Activated CD4-positive, alpha-beta memory T cell treated with anti-CD3 and anti-CD28 coated beads for 36 hours (primary cell): ENCODE data around the gene ATP11A. TPM values are rescaled to one million over a fixed set of nuclear protein-coding genes. Genes with fewer than 3 reads are reported as not detected.

Experiments used
- CTCF ChIA-PET: fragments of 350-600 bp; sonication (Branson Sonifier 250); formaldehyde crosslinking; loops from one replicate; lab custom pipeline; 2021; ENCODE audit warnings: antibody characterized with exemption, inconsistent platforms; lab: Charles Lee
- POLR2A ChIA-PET: fragments of 350-600 bp; sonication (Branson Sonifier 250); formaldehyde crosslinking; loops from one replicate; lab custom pipeline; 2021; ENCODE audit warnings: antibody characterized with exemption; lab: Charles Lee
- DNase-seq: peaks from one replicate; pipeline ENCODE4 v3.0.0-alpha.2; 2020
- H3K27ac Mint-ChIP-seq: one replicate; pipeline ENCODE4 v1.8.0; 2021; ENCODE audit warnings: mixed read lengths
- H3K27me3 Mint-ChIP-seq: one replicate; pipeline ENCODE4 v1.8.0; 2021; ENCODE audit warnings: mixed read lengths
- H3K36me3 Mint-ChIP-seq: one replicate; pipeline ENCODE4 v1.8.0; 2021; ENCODE audit warnings: mixed read lengths
- H3K4me1 Mint-ChIP-seq: one replicate; pipeline ENCODE4 v1.8.0; 2021; ENCODE audit warnings: low read depth, mixed read lengths
- H3K4me3 Mint-ChIP-seq: one replicate; pipeline ENCODE4 v1.8.0; 2021; ENCODE audit warnings: mild to moderate bottlenecking, mixed read lengths
- H3K9me3 Mint-ChIP-seq: one replicate; pipeline ENCODE4 v1.8.0; 2021; ENCODE audit warnings: mixed read lengths
- intact Hi-C: fragments of 100-400 bp; cut with micrococcal nuclease; formaldehyde crosslinking; loops from one replicate; pipeline ENCODE4 v1.15.1; 2023
- total RNA-seq, 2 experiments: library from RNA; stranded (reverse); gene quantifications; one replicate each; pipeline ENCODE4 v1.2.3, GENCODE V29; 2021

Gene ATP11A
- total RNA-seq, 2 experiments from 2014 or later = 36.6 to 38.7 TPM

DNA sequence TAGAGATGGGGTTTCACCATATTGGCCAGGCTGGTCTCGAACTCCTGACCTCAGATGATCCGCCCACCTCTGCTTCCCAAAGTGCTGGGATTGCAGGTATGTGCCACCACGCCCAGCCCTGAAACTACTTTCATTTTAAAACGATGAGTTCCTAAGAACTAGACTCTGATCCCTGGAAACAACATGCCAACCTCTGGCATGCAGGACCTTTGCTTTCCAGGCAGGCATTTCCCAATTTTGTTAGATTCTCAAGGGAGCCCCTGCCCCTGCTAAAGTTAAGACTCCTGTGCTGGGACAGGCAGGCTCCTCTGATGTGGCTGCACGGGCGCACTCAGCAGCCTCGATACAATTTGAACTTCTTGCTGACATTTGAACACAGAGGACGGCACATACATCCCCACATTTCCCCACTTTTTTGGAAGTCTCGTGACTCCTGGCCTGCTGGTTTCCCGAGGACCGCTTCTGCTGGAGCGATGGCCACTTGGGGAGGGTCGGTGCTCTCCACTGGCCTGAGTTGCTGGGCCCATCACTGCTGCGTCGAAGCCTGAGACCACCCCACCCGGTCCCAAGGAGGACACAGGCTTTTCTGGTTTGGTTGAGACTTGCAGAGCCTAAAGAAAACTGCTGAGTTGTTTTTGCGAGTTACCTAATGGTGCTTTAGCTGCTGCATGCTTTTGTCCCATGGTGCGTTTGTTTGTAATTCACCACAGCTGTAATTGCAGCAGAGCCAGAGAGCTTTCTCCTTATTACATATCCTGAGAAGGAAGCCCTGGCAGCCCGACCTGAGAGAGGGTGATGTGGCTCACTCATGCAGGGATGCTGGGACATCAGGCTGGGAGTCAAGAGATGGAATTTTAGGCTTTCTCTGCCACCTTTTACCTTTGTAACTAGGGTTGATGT is 8.2 kb downstream of the ATP11A start:
- DNase-seq = no peak
- Mint-ChIP-seq H3K27me3 (no peaks in the 10 kb centered on the region), H3K4me1 (peaks cover 36% of the 10 kb centered on the region), H3K27ac (no peak overlapping the region), H3K9me3 (no peaks in the 10 kb centered on the region), H3K36me3 (no peaks in the 10 kb centered on the region), H3K4me3 (no peak overlapping the region)
- ChIA-PET POLR2A (no interaction called here), CTCF (no interaction called here)
- intact Hi-C loops = no loop called here

GRCh38 chr13:112699322-112699918 is 9.6 kb downstream of the ATP11A start:
- H3K4me3 Mint-ChIP-seq = no peak overlapping the region
- H3K27me3 Mint-ChIP-seq = no peaks in the 10 kb centered on the region
- H3K36me3 Mint-ChIP-seq = no peaks in the 10 kb centered on the region
- H3K4me1 Mint-ChIP-seq = peaks cover 36% of the 10 kb centered on the region
- ChIA-PET CTCF (no interaction called here), POLR2A (no interaction called here)
- H3K9me3 Mint-ChIP-seq = no peaks in the 10 kb centered on the region
- intact Hi-C loops = no loop called here
- no peak for DNase-seq
- H3K27ac Mint-ChIP-seq = no peak overlapping the region

DNA sequence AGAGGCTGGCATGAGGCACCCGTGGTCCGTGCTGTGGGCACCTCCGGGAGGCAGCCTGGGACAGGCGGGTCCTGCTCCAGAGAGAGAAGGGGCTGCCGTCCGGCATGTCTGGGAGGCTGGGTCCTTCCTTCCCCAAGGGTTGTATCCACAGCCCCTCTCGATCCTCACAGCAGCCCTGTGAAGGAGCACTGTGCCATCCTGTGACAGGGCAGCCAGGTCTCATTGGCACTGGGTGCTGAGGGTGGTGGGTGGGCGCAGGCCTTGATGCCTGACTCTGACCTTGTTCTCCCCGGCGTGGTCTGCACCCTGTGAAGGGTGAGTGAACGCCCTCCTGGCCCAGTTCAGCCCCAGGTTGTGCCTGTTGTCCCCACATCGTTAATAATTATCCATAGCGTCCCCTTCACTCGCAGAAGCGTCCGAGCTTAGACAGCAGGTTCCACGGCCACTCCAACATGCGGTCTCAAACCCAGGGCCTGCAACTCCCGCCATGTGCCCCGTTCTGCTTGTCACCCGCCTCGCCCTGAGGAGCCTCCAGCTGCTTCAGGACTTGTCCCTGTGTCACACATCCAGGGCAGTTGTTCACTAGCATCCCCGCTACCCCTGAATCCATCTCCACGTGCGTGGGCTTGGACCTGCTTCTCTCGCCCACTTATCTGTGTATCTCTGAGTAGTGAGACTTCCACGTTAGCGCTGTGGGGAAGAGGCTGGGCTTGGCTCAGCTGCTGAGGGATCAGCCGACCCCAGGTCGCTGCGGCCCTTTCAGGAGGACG is 10.6 kb downstream of the ATP11A start:
- H3K27me3 Mint-ChIP-seq = no peaks in the 10 kb centered on the region
- H3K9me3 Mint-ChIP-seq = no peaks in the 10 kb centered on the region
- ChIA-PET CTCF (no interaction called here), POLR2A (no interaction called here)
- no peaks in the 10 kb centered on the region for H3K36me3 Mint-ChIP-seq
- H3K4me1 Mint-ChIP-seq = peaks cover 33% of the 10 kb centered on the region
- H3K27ac Mint-ChIP-seq = no peak overlapping the region
- DNase-seq = no peak
- H3K4me3 Mint-ChIP-seq = no peak overlapping the region
- intact Hi-C loops = no loop called here

GRCh38 chr13:112702341-112702985 is 12.6 kb downstream of the ATP11A start:
- intact Hi-C loops = no loop called here
- Mint-ChIP-seq H3K27ac (no peak overlapping the region), H3K4me3 (no peak overlapping the region), H3K4me1 (peaks cover 33% of the 10 kb centered on the region), H3K36me3 (no peaks in the 10 kb centered on the region), H3K27me3 (no peaks in the 10 kb centered on the region), H3K9me3 (no peaks in the 10 kb centered on the region)
- ChIA-PET CTCF (no interaction called here), POLR2A (no interaction called here)
- DNase-seq = no peak

- H3K4me3 Mint-ChIP-seq = no peak overlapping the region
- POLR2A ChIA-PET = no interaction called here
Measured at GRCh38 chr13:112702986-112703379, 13.1 kb downstream of the ATP11A start.

GRCh38 chr13:112703449-112704284 is 13.8 kb downstream of the ATP11A start:
- no peak for DNase-seq
- POLR2A ChIA-PET = no interaction called here
- CTCF ChIA-PET = no interaction called here
- no peaks in the 10 kb centered on the region for H3K36me3 Mint-ChIP-seq
- H3K27me3 Mint-ChIP-seq = no peaks in the 10 kb centered on the region
- intact Hi-C loops = no loop called here
- H3K9me3 Mint-ChIP-seq = no peaks in the 10 kb centered on the region
- no peak overlapping the region for H3K4me3 Mint-ChIP-seq
- H3K4me1 Mint-ChIP-seq = peaks cover 28% of the 10 kb centered on the region
- no peak overlapping the region for H3K27ac Mint-ChIP-seq

More at GRCh38 chr13:112702986-112703379, 13.1 kb downstream of the ATP11A start:
- no peaks in the 10 kb centered on the region for H3K27me3 Mint-ChIP-seq
- H3K4me1 Mint-ChIP-seq = peaks cover 28% of the 10 kb centered on the region
- intact Hi-C loops = no loop called here
- no peaks in the 10 kb centered on the region for H3K36me3 Mint-ChIP-seq
- no peak for DNase-seq
- CTCF ChIA-PET = no interaction called here
- H3K9me3 Mint-ChIP-seq = no peaks in the 10 kb centered on the region
- H3K27ac Mint-ChIP-seq = no peak overlapping the region

- no peak overlapping the region for H3K4me3 Mint-ChIP-seq
- DNase-seq = peak; percentile 18
- intact Hi-C loops = no loop called here
- ChIA-PET POLR2A (no interaction called here), CTCF (no interaction called here)
- H3K27me3 Mint-ChIP-seq = no peaks in the 10 kb centered on the region
- no peak overlapping the region for H3K27ac Mint-ChIP-seq
- no peaks in the 10 kb centered on the region for H3K9me3 Mint-ChIP-seq
- no peaks in the 10 kb centered on the region for H3K36me3 Mint-ChIP-seq
- H3K4me1 Mint-ChIP-seq = peaks cover 26% of the 10 kb centered on the region
Measured at GRCh38 chr13:112704308-112705145, 14.7 kb downstream of the ATP11A start.

DNA sequence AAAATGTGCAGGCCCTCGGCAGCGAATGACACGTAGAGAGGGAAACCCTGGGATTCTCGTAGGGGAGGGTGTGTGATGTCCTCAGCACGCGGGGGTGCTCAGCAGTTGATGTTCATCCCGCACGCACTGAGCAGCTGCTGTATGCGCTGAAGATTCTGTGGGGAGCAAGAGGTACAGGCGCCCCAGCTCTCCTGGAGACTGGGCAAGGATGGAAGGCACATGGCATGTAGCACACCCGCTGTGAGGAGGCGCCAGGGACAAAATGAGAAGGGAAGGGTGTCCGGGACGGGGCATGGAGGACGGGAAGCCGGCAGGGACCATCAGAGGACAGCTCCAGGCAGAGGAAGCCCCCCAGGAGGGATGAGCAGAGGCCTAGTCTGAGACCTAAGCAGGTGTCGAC is 15.4 kb downstream of the ATP11A start:
- H3K9me3 Mint-ChIP-seq = no peaks in the 10 kb centered on the region
- CTCF ChIA-PET = no interaction called here

DNA sequence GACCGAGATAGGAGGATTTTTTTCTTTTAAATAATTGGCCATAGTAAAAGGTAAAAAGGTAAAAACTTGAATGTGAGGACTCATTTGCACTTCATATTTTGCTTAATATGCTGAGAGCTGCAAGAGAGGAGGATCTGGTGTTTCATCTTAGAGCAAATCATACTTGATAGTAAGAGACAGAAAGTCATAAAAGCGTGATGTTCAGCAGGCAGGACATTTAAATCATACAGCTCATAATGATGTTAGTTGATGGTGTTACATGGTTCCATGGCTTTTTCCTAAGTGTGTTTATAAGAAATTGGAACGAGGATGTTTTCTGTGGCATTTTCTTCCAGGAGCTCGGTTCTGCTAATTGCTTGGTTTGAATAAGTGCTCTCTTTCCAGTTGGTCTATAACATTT is 16.3 kb downstream of the ATP11A start:
- Mint-ChIP-seq H3K9me3 (no peaks in the 10 kb centered on the region), H3K27me3 (no peaks in the 10 kb centered on the region), H3K27ac (no peak overlapping the region), H3K4me3 (no peak overlapping the region), H3K4me1 (peaks cover 29% of the 10 kb centered on the region), H3K36me3 (no peaks in the 10 kb centered on the region)
- no peak for DNase-seq
- POLR2A ChIA-PET = no interaction called here
- CTCF ChIA-PET = no interaction called here
- intact Hi-C loops = no loop called here

More for the DNA sequence above, 15.4 kb downstream of the ATP11A start:
- no peaks in the 10 kb centered on the region for H3K36me3 Mint-ChIP-seq
- H3K4me3 Mint-ChIP-seq = no peak overlapping the region
- peaks cover 26% of the 10 kb centered on the region for H3K4me1 Mint-ChIP-seq
- no peaks in the 10 kb centered on the region for H3K27me3 Mint-ChIP-seq
- DNase-seq = no peak
- H3K27ac Mint-ChIP-seq = no peak overlapping the region
- POLR2A ChIA-PET = no interaction called here
- intact Hi-C loops = no loop called here

- no peaks in the 10 kb centered on the region for H3K36me3 Mint-ChIP-seq
- intact Hi-C loops = no loop called here
- H3K27me3 Mint-ChIP-seq = no peaks in the 10 kb centered on the region
- H3K4me3 Mint-ChIP-seq = no peak overlapping the region
- ChIA-PET CTCF (no interaction called here), POLR2A (no interaction called here)
- peaks cover 25% of the 10 kb centered on the region for H3K4me1 Mint-ChIP-seq
- H3K9me3 Mint-ChIP-seq = no peaks in the 10 kb centered on the region
- no peak for DNase-seq
- H3K27ac Mint-ChIP-seq = no peak overlapping the region
Measured at GRCh38 chr13:112708560-112709240, 18.9 kb downstream of the ATP11A start.
